Brain pericyte (primary cell): ENCODE results near the gene WIZ.

Experiments
- DNase-seq: peaks from one replicate; pipeline ENCODE4 v3.0.0-alpha.2; 2012; ENCODE audit warnings: low read depth, low spot score

Gene WIZ

GRCh38 chr19:15374796-15375440 lies 74.8 kb downstream of the WIZ start:
- DNase-seq: no peak

GRCh38 chr19:15374105-15374651 lies 75.6 kb downstream of the WIZ start:
- no peak for DNase-seq

- no peak for DNase-seq
These were observed 76.1 kb downstream of the WIZ start for GRCh38 chr19:15373644-15374043.

GRCh38 chr19:15372891-15373301 lies 76.9 kb downstream of the WIZ start:
- DNase-seq: no peak

GRCh38 chr19:15372470-15372869 lies 77.3 kb downstream of the WIZ start:
- DNase-seq: no peak

- DNase-seq: no peak
These were observed 77.9 kb downstream of the WIZ start for GRCh38 chr19:15371786-15372380.

- DNase-seq: no peak
These were observed 78.6 kb downstream of the WIZ start for GRCh38 chr19:15371119-15371518.
